Uterus (tissue), 4 donors: Measurements from ENCODE around the gene ATP2C2. TPM values are rescaled to one million over a fixed set of nuclear protein-coding genes. Genes with fewer than 3 reads are reported as not detected.
A peak's percentile ranks its signal among the peaks of the same experiment; 100 is the strongest.

Experiments
- DNase-seq, 2 donors: peaks; one replicate each; pipeline ENCODE4 v3.0.0-alpha.2; 2019 to 2020
- H3K27ac ChIP-seq, 2 donors: fragments of 200-600 bp; sonication (generic); 1 replicate in 1 of 2; 2 replicates in 1 of 2; pipeline ENCODE4 v1.5.1; 2016 to 2018
- H3K27me3 ChIP-seq, 2 donors: fragments of 200-600 bp; sonication (generic); one replicate each; pipeline ENCODE4 v1.5.1; 2018 to 2019; ENCODE audit warnings: control low read depth in 1 of 2
- H3K36me3 ChIP-seq, 2 donors: fragments of 200-600 bp; sonication (generic); one replicate each; pipeline ENCODE4 v1.5.1; 2019; ENCODE audit warnings: control low read depth in 1 of 2
- H3K4me1 ChIP-seq, 2 donors: fragments of 200-600 bp; sonication (generic); one replicate each; pipeline ENCODE4 v1.5.1; 2018 to 2019; ENCODE audit warnings: control low read depth in 1 of 2
- H3K4me3 ChIP-seq, 2 donors: fragments of 200-600 bp; sonication (generic); 1 replicate in 1 of 2; 2 replicates in 1 of 2; pipeline ENCODE4 v1.5.1; 2018 to 2019; ENCODE audit warnings: mild to moderate bottlenecking in 1 of 2
- H3K9me3 ChIP-seq, 2 donors: fragments of 200-600 bp; sonication (generic); one replicate each; pipeline ENCODE4 v1.5.1; 2019; ENCODE audit warnings: control low read depth in 1 of 2
- POLR2A ChIP-seq, 2 donors: fragments of 450-650 bp; IDR thresholded peaks; one replicate each; pipeline ENCODE4 v1.6.1; 2016; ENCODE audit warnings: antibody characterized with exemption in 2 of 2, mild to moderate bottlenecking in 1 of 2, moderate library complexity in 1 of 2
- intact Hi-C: fragments of 100-400 bp; cut with DNase I; formaldehyde crosslinking; loops from one replicate; pipeline ENCODE4 v1.15.1; 2023; ENCODE audit warnings: low total_unique reads
- total RNA-seq, 4 donors: library from RNA; depleted of rRNA in 3 of 4; stranded (reverse); fragments of >200 nt in 3 of 4; gene quantifications; one replicate each; pipeline versions ENCODE4 v1.1.0 to v1.2.4, GENCODE V29; 2014 to 2023
- TF ChIP-seq, protein P1 (sequence below), 4 experiments: fragments of 200-600 bp in 2 of 4; fragments of 450-650 bp in 2 of 4; sonication (generic) in 2 of 4; IDR thresholded peaks; one replicate each; pipeline ENCODE4 v1.5.1; 2016 to 2019; ENCODE audit warnings: antibody characterized with exemption in 4 of 4, mild to moderate bottlenecking in 2 of 4, moderate library complexity in 1 of 4
- donor health status: DM: yes; HTN: yes; CAD: no.

Gene ATP2C2
- total RNA-seq, 4 donors from 2014 or later, result 0.51 to 1.8 (median 0.84) TPM

DNA sequence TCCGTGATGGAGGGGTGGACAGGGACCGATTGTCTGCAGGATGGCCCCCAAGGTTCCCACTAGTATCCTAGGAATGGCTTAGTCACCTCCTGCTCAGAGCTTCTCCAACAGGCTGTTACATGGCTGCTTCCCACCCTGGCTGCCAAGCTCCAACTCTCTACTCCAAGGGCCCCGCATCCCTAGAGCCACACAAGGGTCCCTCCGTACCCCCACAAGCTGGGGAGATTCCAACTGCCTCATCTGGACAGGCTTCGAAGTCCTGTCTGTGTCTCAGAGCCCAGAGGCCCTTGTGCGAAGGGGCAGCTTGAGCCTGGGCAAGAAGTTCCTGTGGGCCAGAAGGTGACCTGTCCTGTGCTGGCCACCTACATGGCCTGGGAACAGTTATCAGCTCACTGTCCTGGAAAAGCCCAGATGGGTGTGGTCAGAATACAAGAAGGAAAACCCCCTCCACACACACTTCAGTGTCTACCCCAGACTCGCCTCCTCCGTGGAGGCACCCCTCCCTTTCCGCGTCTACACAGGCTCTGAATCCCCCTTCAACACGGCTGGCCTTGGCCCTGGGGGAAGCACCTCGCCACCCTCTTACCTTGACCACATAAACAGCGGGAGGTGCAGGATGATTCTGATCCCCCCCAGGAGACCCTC, 135.5 kb downstream of the ATP2C2 start:
- peak overlapping the region; percentile 60 to 89 for H3K4me3 ChIP-seq
- TF ChIP-seq, protein P1, sequence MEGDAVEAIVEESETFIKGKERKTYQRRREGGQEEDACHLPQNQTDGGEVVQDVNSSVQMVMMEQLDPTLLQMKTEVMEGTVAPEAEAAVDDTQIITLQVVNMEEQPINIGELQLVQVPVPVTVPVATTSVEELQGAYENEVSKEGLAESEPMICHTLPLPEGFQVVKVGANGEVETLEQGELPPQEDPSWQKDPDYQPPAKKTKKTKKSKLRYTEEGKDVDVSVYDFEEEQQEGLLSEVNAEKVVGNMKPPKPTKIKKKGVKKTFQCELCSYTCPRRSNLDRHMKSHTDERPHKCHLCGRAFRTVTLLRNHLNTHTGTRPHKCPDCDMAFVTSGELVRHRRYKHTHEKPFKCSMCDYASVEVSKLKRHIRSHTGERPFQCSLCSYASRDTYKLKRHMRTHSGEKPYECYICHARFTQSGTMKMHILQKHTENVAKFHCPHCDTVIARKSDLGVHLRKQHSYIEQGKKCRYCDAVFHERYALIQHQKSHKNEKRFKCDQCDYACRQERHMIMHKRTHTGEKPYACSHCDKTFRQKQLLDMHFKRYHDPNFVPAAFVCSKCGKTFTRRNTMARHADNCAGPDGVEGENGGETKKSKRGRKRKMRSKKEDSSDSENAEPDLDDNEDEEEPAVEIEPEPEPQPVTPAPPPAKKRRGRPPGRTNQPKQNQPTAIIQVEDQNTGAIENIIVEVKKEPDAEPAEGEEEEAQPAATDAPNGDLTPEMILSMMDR (IDR thresholded peaks at IDR 0.05), result no peak
- no peak for TF ChIP-seq POLR2A (IDR thresholded peaks at IDR 0.05)
- peaks cover 0 to 3% of the 10 kb centered on the region in 2 donors for H3K4me1 ChIP-seq
- intact Hi-C loops, result no loop called here
- H3K36me3 ChIP-seq, result no peaks in the 10 kb centered on the region
- peak overlapping the region; percentile 63 to 84 for H3K27ac ChIP-seq
- no peaks in the 10 kb centered on the region for H3K27me3 ChIP-seq
- DNase-seq, result peak in 1 of 2 donors; percentile 41
- H3K9me3 ChIP-seq, result no peaks in the 10 kb centered on the region

DNA sequence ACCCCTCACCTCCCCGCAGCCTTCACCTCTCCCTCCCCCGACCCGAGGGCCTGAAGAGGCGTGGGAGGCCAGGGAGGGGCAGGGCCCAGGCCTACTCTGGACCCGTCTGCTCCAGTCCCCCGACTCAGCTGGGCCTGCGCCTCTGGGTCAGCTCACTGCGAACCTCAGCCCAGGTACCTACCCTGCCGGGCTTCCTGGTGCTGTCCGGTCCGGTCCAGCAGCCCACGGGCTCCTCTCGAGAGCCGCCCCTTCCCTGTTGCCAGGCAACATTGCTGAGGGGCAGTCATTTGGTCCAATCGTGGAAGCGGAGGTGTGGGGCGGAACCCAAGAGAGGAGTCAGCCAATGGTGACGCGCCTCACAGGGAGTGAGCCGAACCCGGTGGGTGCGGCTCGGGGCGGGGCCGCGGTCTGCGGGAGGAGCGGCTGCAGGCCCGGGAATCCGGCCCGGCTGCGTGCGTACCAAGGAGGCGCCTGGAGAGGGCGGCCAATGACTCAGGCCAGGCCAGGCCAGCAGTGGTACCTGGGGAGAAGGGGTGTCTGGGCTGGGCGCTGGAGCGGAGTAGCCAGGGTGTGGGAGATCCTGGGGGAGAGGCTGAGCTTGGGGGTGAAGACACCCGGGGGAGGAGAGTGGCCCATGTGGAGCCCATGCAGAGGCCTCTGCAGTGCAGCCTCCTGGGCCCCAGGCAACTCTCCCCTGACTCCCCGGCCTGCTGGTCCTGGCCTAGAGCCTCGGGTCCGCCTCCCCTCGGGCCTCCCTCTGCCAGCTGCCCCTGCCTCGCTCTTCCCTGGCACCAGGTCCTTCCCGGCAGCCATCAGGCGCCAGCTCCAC, 136.3 kb downstream of the ATP2C2 start, which contains the start of gene MEAK7:
MEAK7 (minus strand) TSS at position 240 of the 829 bp plus-strand sequence. CDS start 6,573 bp downstream, outside the sequence.
- peak; percentile 75 to 84 for TF ChIP-seq POLR2A (IDR thresholded peaks at IDR 0.05)
- TF ChIP-seq, protein P1 (IDR thresholded peaks at IDR 0.05), result no peak
- H3K36me3 ChIP-seq, result no peaks in the 10 kb centered on the region
- peak within 1 kb of the TSS; percentile 69 to 84 for H3K27ac ChIP-seq
- no peaks in the 10 kb centered on the region for H3K9me3 ChIP-seq
- no peaks in the 10 kb centered on the region for H3K27me3 ChIP-seq
- intact Hi-C loops, result no loop called here
- H3K4me3 ChIP-seq, result peak within 1 kb of the TSS; percentile 60 to 89
- DNase-seq, result peak; percentile 99
- H3K4me1 ChIP-seq, result peaks cover 0 to 3% of the 10 kb centered on the region in 2 donors

DNA sequence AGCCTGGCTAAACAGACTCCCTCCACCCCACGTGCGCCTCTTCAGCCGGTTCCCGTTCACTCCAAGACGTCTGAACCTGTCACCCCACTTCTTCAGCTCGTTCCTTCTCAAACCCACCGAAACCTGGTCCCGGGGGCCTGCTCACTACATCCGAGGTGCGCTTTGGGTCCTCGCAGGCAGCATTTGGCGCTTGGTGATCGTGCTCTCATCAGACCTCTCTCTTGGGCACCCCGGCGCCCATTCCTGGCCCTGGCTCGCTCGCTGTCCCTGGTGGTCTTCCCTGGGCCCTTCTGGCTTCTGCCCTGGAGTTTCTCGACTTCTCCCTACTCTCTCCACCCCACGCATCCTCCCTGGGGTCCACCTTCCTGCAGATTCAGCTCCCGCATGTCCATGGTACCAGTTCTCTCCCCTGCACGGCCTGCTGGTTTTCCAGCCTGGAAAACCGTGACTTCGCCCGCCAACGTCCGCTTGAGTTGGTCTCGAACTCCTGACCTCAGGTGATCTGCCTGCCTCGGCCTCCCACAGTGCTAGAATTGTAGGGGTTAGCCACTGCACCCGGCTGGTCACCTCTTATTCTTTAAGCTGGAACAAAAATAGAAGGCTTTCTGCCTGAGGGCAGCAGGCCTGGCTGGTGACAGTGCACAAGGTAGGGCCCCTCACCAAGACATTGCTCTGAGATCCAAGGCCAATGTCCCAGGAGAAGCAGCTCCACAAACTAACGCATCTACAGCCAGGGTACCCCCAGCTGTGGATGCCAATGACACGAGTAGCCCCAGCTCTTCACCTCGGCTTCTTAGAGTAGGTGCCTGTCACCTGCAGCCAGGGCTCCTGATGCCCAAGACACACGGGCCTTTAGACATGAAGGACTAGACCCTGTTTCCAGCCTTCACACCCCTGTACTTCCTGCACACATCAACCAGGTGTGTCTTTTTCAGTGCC, 137.2 kb downstream of the ATP2C2 start:
- no peaks in the 10 kb centered on the region for H3K27me3 ChIP-seq
- H3K27ac ChIP-seq, result peak overlapping the region; percentile 69 to 84
- DNase-seq, result no peak
- no peaks in the 10 kb centered on the region for H3K9me3 ChIP-seq
- intact Hi-C loops, result no loop called here
- H3K36me3 ChIP-seq, result no peaks in the 10 kb centered on the region
- H3K4me3 ChIP-seq, result peak overlapping the region; percentile 60 to 89
- peaks cover 0 to 3% of the 10 kb centered on the region in 2 donors for H3K4me1 ChIP-seq
- TF ChIP-seq, protein P1 (IDR thresholded peaks at IDR 0.05), result no peak
- TF ChIP-seq POLR2A (IDR thresholded peaks at IDR 0.05), result no peak

DNA sequence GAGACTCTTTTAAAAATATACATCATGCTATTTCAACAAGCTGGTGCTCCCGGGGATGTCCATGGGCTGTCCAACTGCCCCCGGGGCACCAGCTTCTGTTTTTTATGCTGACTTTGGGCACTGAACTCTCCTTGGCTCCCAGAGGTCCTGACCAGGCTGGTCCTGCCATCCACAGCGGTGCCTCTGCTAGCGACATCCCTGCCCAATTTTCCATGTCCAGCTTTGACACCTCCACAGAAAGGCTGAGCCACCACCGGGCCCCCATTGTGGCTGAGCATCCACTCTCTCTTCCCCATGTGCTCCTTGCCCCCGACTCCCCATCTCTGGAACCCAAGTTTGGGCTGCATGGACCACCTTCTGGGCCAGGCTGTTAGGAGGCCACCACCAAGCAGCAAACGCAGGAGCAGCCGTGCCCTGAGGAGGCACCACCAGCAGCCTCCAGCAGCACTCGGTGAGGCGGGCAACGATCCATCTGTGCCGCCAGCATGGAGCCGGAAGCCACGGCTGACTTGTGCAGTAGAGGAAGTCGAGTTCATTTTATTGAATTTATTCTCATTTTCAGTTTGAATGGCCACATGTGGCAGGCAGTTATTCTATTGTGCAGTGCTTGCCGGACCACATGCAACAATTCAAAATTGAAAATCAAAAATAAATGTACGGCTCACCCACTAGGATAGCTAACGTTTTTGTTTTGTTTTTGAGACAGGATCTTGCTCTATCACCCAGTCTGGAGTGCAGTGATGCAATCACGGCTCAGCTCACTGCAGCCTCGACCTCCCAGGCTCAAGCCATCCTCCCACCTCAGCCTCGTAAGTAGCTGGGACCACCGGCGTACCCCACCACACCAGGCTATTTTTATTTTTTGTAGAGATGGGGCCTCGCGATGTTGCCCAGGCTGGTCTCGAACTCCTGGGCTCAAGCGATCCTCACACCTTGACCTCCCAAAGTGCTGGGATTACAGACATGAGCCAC, 139.0 kb downstream of the ATP2C2 start:
- H3K27me3 ChIP-seq, result no peaks in the 10 kb centered on the region
- intact Hi-C loops, result no loop called here
- H3K4me3 ChIP-seq, result no peak overlapping the region
- H3K9me3 ChIP-seq, result no peaks in the 10 kb centered on the region
- peaks cover 0 to 3% of the 10 kb centered on the region in 2 donors for H3K4me1 ChIP-seq
- DNase-seq, result no peak
- H3K27ac ChIP-seq, result no peak overlapping the region
- H3K36me3 ChIP-seq, result no peaks in the 10 kb centered on the region
- TF ChIP-seq, protein P1 (IDR thresholded peaks at IDR 0.05), result no peak
- TF ChIP-seq POLR2A (IDR thresholded peaks at IDR 0.05), result no peak
